ENCODE results near the gene DENND4B. TPM values are rescaled to one million over a fixed set of nuclear protein-coding genes. Genes with fewer than 3 reads are reported as not detected.

The DENND4B gene
- polyA plus RNA-seq = 44.7 TPM
- long read RNA-seq, donor 1 = 0 reads
- long read RNA-seq, donor 2, partial matches to known transcripts = 13 of 14 reads
- long read RNA-seq, donor 2, other reads (novel, unspliced or antisense) = 0 of 14 reads
- long read RNA-seq, donor 3 = 0 reads
- long read RNA-seq, donor 4 = 0 reads
- long read RNA-seq, donor 5 = 0 reads
- long read RNA-seq, donor 6, partial matches to known transcripts = 0 of 4 reads
- long read RNA-seq, donor 6, other reads (novel, unspliced or antisense) = 0 of 4 reads
- long read RNA-seq, donor 7 = 0 reads
- long read RNA-seq, donor 8 = 0 reads
- long read RNA-seq, donor 9, partial matches to known transcripts = 0 of 1 reads
- long read RNA-seq, donor 9, other reads (novel, unspliced or antisense) = 0 of 1 reads
- long read RNA-seq, donor 10, partial matches to known transcripts = 0 of 2 reads
- long read RNA-seq, donor 10, other reads (novel, unspliced or antisense) = 0 of 2 reads
- long read RNA-seq, donor 11, partial matches to known transcripts = 0 of 1 reads
- long read RNA-seq, donor 11, other reads (novel, unspliced or antisense) = 0 of 1 reads

- Histone ChIP-seq H3K36me3 (ENCODE audit: control insufficient read depth, insufficient read depth, low read length) (peaks cover 58% of the 10 kb centered on the region), H3K4me3 (ENCODE audit: low read length) (peak within 1 kb of the TSS; percentile 94), H3K4me1 (ENCODE audit: control insufficient read depth, insufficient read depth, low read length) (peaks cover 14% of the 10 kb centered on the region), H3K27ac (ENCODE audit: low read length) (peak within 1 kb of the TSS; percentile 83), H3K27me3 (ENCODE audit: control insufficient read depth, insufficient read depth, low read length) (no peaks in the 10 kb centered on the region), H3K9me3 (ENCODE audit: control insufficient read depth, low read depth, low read length) (no peaks in the 10 kb centered on the region)
- WGBS (ENCODE audit: insufficient coverage, low lambda C conversion rate) = no CpG with 5 or more reads among the region's 28 CpGs
- peak; percentile 79 to 81 for DNase-seq
Measured at GRCh38 chr1:153946622-153947241, at the start of gene DENND4B. Gene DENND4B, minus strand, starts transcription at chr1:153946718. Its CDS starts 2,344 bp downstream, at chr1:153944374.

GRCh38 chr1:153995640-153996039, 49.1 kb upstream of the DENND4B start:
- H3K27me3 ChIP-seq (ENCODE audit: control insufficient read depth, insufficient read depth, low read length) = no peaks in the 10 kb centered on the region
- no peak overlapping the region for H3K27ac ChIP-seq (ENCODE audit: low read length)
- H3K4me3 ChIP-seq (ENCODE audit: low read length) = no peak overlapping the region
- peaks cover 24% of the 10 kb centered on the region for H3K36me3 ChIP-seq (ENCODE audit: control insufficient read depth, insufficient read depth, low read length)
- peaks cover 7% of the 10 kb centered on the region for H3K4me1 ChIP-seq (ENCODE audit: control insufficient read depth, insufficient read depth, low read length)
- DNase-seq = no peak
- H3K9me3 ChIP-seq (ENCODE audit: control insufficient read depth, low read depth, low read length) = no peaks in the 10 kb centered on the region
- 100% methylated on average over 2 of the region's 11 CpGs for WGBS (ENCODE audit: insufficient coverage, low lambda C conversion rate)

- Histone ChIP-seq H3K36me3 (ENCODE audit: control insufficient read depth, insufficient read depth, low read length) (peaks cover 24% of the 10 kb centered on the region), H3K4me3 (ENCODE audit: low read length) (no peak overlapping the region), H3K27ac (ENCODE audit: low read length) (no peak overlapping the region), H3K9me3 (ENCODE audit: control insufficient read depth, low read depth, low read length) (no peaks in the 10 kb centered on the region), H3K4me1 (ENCODE audit: control insufficient read depth, insufficient read depth, low read length) (peaks cover 7% of the 10 kb centered on the region), H3K27me3 (ENCODE audit: control insufficient read depth, insufficient read depth, low read length) (no peaks in the 10 kb centered on the region)
- DNase-seq = no peak
- WGBS (ENCODE audit: insufficient coverage, low lambda C conversion rate) = no CpG with 5 or more reads among the region's 3 CpGs
Measured at GRCh38 chr1:153995202-153995601, 48.7 kb upstream of the DENND4B start.

GRCh38 chr1:153991806-153992205, 45.3 kb upstream of the DENND4B start:
- H3K4me1 ChIP-seq (ENCODE audit: control insufficient read depth, insufficient read depth, low read length) = peaks cover 7% of the 10 kb centered on the region
- WGBS (ENCODE audit: insufficient coverage, low lambda C conversion rate) = no CpG with 5 or more reads among the region's 2 CpGs

GRCh38 chr1:153991151-153991630, 44.7 kb upstream of the DENND4B start:
- H3K36me3 ChIP-seq (ENCODE audit: control insufficient read depth, insufficient read depth, low read length) = peaks cover 24% of the 10 kb centered on the region
- H3K4me3 ChIP-seq (ENCODE audit: low read length) = peak overlapping the region; percentile 73
- no CpG with 5 or more reads among the region's 9 CpGs for WGBS (ENCODE audit: insufficient coverage, low lambda C conversion rate)
- DNase-seq = no peak
- H3K27ac ChIP-seq (ENCODE audit: low read length) = peak overlapping the region; percentile 52
- H3K4me1 ChIP-seq (ENCODE audit: control insufficient read depth, insufficient read depth, low read length) = peaks cover 7% of the 10 kb centered on the region
- no peaks in the 10 kb centered on the region for H3K9me3 ChIP-seq (ENCODE audit: control insufficient read depth, low read depth, low read length)
- no peaks in the 10 kb centered on the region for H3K27me3 ChIP-seq (ENCODE audit: control insufficient read depth, insufficient read depth, low read length)

More at GRCh38 chr1:153991806-153992205, 45.3 kb upstream of the DENND4B start:
- DNase-seq = no peak
- no peak overlapping the region for H3K27ac ChIP-seq (ENCODE audit: low read length)
- H3K27me3 ChIP-seq (ENCODE audit: control insufficient read depth, insufficient read depth, low read length) = no peaks in the 10 kb centered on the region
- H3K36me3 ChIP-seq (ENCODE audit: control insufficient read depth, insufficient read depth, low read length) = peaks cover 24% of the 10 kb centered on the region
- no peaks in the 10 kb centered on the region for H3K9me3 ChIP-seq (ENCODE audit: control insufficient read depth, low read depth, low read length)
- H3K4me3 ChIP-seq (ENCODE audit: low read length) = peak overlapping the region; percentile 73

- WGBS (ENCODE audit: insufficient coverage, low lambda C conversion rate) = no CpG with 5 or more reads among the region's 36 CpGs
- peaks cover 24% of the 10 kb centered on the region for H3K36me3 ChIP-seq (ENCODE audit: control insufficient read depth, insufficient read depth, low read length)
- peak; percentile 98 for DNase-seq
- H3K27me3 ChIP-seq (ENCODE audit: control insufficient read depth, insufficient read depth, low read length) = no peaks in the 10 kb centered on the region
- no peaks in the 10 kb centered on the region for H3K9me3 ChIP-seq (ENCODE audit: control insufficient read depth, low read depth, low read length)
- H3K4me3 ChIP-seq (ENCODE audit: low read length) = peak within 1 kb of the TSS; percentile 73
- peak within 1 kb of the TSS; percentile 52 for H3K27ac ChIP-seq (ENCODE audit: low read length)
- peaks cover 9% of the 10 kb centered on the region for H3K4me1 ChIP-seq (ENCODE audit: control insufficient read depth, insufficient read depth, low read length)
Measured at GRCh38 chr1:153990468-153991150, 44.1 kb upstream of the DENND4B start, which contains the start of gene RPS27. Gene RPS27, plus strand, starts transcription at chr1:153990762. Its CDS starts 35 bp downstream, at chr1:153990797.

GRCh38 chr1:153987621-153988020, 41.1 kb upstream of the DENND4B start:
- no peaks in the 10 kb centered on the region for H3K9me3 ChIP-seq (ENCODE audit: control insufficient read depth, low read depth, low read length)
- DNase-seq = no peak
- H3K4me3 ChIP-seq (ENCODE audit: low read length) = no peak overlapping the region
- H3K27ac ChIP-seq (ENCODE audit: low read length) = no peak overlapping the region
- 67% methylated on average over 1 of the region's 8 CpGs for WGBS (ENCODE audit: insufficient coverage, low lambda C conversion rate)
- no peaks in the 10 kb centered on the region for H3K27me3 ChIP-seq (ENCODE audit: control insufficient read depth, insufficient read depth, low read length)
- peaks cover 12% of the 10 kb centered on the region for H3K36me3 ChIP-seq (ENCODE audit: control insufficient read depth, insufficient read depth, low read length)
- H3K4me1 ChIP-seq (ENCODE audit: control insufficient read depth, insufficient read depth, low read length) = peaks cover 15% of the 10 kb centered on the region

GRCh38 chr1:153985941-153986761, 39.6 kb upstream of the DENND4B start, which contains the start of gene RAB13:
Gene RAB13, minus strand, starts transcription at chr1:153986339. Its CDS starts 103 bp downstream, at chr1:153986236.
- H3K9me3 ChIP-seq (ENCODE audit: control insufficient read depth, low read depth, low read length) = no peaks in the 10 kb centered on the region
- H3K27me3 ChIP-seq (ENCODE audit: control insufficient read depth, insufficient read depth, low read length) = no peaks in the 10 kb centered on the region
- WGBS (ENCODE audit: insufficient coverage, low lambda C conversion rate) = 0% methylated on average over 3 of the region's 32 CpGs
- DNase-seq = peak; percentile 72 to 79
- H3K36me3 ChIP-seq (ENCODE audit: control insufficient read depth, insufficient read depth, low read length) = peaks cover 15% of the 10 kb centered on the region
- H3K27ac ChIP-seq (ENCODE audit: low read length) = peak within 1 kb of the TSS; percentile 89
- peaks cover 8% of the 10 kb centered on the region for H3K4me1 ChIP-seq (ENCODE audit: control insufficient read depth, insufficient read depth, low read length)
- peak within 1 kb of the TSS; percentile 71 for H3K4me3 ChIP-seq (ENCODE audit: low read length)

- Histone ChIP-seq H3K27ac (ENCODE audit: low read length) (peak overlapping the region; percentile 67), H3K4me3 (ENCODE audit: low read length) (peak overlapping the region; percentile 71), H3K27me3 (ENCODE audit: control insufficient read depth, insufficient read depth, low read length) (no peaks in the 10 kb centered on the region), H3K9me3 (ENCODE audit: control insufficient read depth, low read depth, low read length) (no peaks in the 10 kb centered on the region), H3K36me3 (ENCODE audit: control insufficient read depth, insufficient read depth, low read length) (peaks cover 16% of the 10 kb centered on the region), H3K4me1 (ENCODE audit: control insufficient read depth, insufficient read depth, low read length) (peaks cover 8% of the 10 kb centered on the region)
- 17% methylated on average over 5 of the region's 7 CpGs for WGBS (ENCODE audit: insufficient coverage, low lambda C conversion rate)
- DNase-seq = peak in 1 of 2 donors; percentile 40
Measured at GRCh38 chr1:153985341-153985912, 38.9 kb upstream of the DENND4B start.
